Esophagus squamous epithelium (tissue), 4 donors: ENCODE data around the gene ITFG2.

Experiments
- POLR2A ChIP-seq, 4 donors: fragments of 450-650 bp; IDR thresholded peaks; one replicate each; pipeline ENCODE4 v1.6.1; 2017; ENCODE audit warnings: antibody characterized with exemption in 4 of 4, mild to moderate bottlenecking in 4 of 4, moderate library complexity in 3 of 4
- TF ChIP-seq, protein P1 (sequence below), 6 experiments: fragments of 450-650 bp in 4 of 6; fragments of 200-600 bp in 2 of 6; sonication (generic) in 2 of 6; IDR thresholded peaks; one replicate each; pipeline ENCODE4 v1.5.1; 2016 to 2019; ENCODE audit warnings: antibody characterized with exemption in 6 of 6, mild to moderate bottlenecking in 4 of 6, moderate library complexity in 4 of 6

DNA sequence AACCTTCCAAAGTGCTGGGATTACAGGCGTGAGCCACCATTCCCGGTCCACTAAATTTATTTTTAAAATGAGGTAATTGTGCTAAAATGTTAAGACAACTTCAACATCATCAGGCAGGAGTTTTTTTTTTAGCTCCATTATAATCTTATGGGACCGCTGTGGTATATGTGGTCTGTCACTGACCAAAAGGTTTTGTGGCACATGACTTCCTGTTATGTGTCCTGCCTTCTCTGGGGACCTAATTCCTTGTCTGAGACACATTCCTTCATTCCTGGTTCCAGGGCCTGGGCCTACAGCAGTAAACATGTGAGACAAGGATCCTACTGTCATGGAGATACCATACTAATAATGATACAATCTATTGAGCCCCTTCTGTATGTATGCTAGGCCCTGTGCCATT lies 39.5 kb downstream of the ITFG2 start:
- TF ChIP-seq, protein P1, sequence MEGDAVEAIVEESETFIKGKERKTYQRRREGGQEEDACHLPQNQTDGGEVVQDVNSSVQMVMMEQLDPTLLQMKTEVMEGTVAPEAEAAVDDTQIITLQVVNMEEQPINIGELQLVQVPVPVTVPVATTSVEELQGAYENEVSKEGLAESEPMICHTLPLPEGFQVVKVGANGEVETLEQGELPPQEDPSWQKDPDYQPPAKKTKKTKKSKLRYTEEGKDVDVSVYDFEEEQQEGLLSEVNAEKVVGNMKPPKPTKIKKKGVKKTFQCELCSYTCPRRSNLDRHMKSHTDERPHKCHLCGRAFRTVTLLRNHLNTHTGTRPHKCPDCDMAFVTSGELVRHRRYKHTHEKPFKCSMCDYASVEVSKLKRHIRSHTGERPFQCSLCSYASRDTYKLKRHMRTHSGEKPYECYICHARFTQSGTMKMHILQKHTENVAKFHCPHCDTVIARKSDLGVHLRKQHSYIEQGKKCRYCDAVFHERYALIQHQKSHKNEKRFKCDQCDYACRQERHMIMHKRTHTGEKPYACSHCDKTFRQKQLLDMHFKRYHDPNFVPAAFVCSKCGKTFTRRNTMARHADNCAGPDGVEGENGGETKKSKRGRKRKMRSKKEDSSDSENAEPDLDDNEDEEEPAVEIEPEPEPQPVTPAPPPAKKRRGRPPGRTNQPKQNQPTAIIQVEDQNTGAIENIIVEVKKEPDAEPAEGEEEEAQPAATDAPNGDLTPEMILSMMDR (IDR thresholded peaks at IDR 0.05): no peak
- no peak for TF ChIP-seq POLR2A (IDR thresholded peaks at IDR 0.05)
